Measurements from ENCODE around the gene PILRA. TPM values are rescaled to one million over a fixed set of nuclear protein-coding genes. Genes with fewer than 3 reads are reported as not detected.

PILRA gene
- total and polyA plus RNA-seq, 10 of the 15 experiments (the other 5 are each of a cell fraction or from before 2014, with no cell fraction given): 6.6 to 43.3 (median 11.5) TPM

DNA sequence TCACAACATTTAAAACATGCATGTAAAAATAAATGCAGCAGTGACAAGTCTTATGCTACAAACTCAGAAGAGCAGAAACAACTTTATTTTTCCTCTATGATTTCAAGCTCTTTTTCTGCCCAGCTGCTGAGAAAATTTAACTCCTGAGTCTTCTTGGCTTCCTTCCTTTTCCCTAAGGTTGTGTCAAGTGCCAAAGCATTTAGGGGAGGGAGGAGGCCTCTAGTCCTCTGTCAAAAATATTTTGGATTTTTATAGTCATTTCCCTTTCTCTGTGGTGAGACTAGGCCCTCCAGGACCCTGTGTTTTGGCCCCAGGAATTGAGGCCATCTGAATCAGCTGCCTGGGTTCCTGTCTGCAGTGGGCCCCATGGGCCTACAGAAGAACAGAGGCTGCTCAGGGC is 26.4 kb upstream of the PILRA start:
- DNase-seq (ENCODE audit: low read depth, low spot score): no peak
- in situ Hi-C loops (cut with MboI): no loop called here
- SMC1A ChIA-PET (ENCODE audit: uncharacterized antibody, unreplicated experiment): interaction anchor here (1.0 to 4.4 kb wide), 4 partner anchors 56 to 213 kb away, joined by 3 to 25 read pairs (median 10); no protein-coding TSS in a partner anchor
- intact Hi-C loops (cut with micrococcal nuclease; ENCODE audit: unreplicated experiment): no loop called here
- BruUV-seq (replicated peaks): no TSS peak
- H3K4me2 ChIP-seq (ENCODE audit: control insufficient read depth, insufficient read depth): no peak overlapping the region
- no peak overlapping the region for H2AFZ ChIP-seq (ENCODE audit: control insufficient read depth, low read depth, low read length)
- TF ChIP-seq POLR2AphosphoS2 (IDR thresholded peaks at IDR 0.05; ENCODE audit: low read depth, low read length): no peak
- TF ChIP-seq TAF1 (IDR thresholded peaks at IDR 0.05; ENCODE audit: borderline replicate concordance, low read depth, low read length): no peak
- TF ChIP-seq, protein P1, sequence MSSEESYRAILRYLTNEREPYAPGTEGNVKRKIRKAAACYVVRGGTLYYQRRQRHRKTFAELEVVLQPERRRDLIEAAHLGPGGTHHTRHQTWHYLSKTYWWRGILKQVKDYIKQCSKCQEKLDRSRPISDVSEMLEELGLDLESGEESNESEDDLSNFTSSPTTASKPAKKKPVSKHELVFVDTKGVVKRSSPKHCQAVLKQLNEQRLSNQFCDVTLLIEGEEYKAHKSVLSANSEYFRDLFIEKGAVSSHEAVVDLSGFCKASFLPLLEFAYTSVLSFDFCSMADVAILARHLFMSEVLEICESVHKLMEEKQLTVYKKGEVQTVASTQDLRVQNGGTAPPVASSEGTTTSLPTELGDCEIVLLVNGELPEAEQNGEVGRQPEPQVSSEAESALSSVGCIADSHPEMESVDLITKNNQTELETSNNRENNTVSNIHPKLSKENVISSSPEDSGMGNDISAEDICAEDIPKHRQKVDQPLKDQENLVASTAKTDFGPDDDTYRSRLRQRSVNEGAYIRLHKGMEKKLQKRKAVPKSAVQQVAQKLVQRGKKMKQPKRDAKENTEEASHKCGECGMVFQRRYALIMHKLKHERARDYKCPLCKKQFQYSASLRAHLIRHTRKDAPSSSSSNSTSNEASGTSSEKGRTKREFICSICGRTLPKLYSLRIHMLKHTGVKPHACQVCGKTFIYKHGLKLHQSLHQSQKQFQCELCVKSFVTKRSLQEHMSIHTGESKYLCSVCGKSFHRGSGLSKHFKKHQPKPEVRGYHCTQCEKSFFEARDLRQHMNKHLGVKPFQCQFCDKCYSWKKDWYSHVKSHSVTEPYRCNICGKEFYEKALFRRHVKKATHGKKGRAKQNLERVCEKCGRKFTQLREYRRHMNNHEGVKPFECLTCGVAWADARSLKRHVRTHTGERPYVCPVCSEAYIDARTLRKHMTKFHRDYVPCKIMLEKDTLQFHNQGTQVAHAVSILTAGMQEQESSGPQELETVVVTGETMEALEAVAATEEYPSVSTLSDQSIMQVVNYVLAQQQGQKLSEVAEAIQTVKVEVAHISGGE (CRISPR knock-in tag; IDR thresholded peaks at IDR 0.05): no peak
- TF ChIP-seq, protein P2, sequence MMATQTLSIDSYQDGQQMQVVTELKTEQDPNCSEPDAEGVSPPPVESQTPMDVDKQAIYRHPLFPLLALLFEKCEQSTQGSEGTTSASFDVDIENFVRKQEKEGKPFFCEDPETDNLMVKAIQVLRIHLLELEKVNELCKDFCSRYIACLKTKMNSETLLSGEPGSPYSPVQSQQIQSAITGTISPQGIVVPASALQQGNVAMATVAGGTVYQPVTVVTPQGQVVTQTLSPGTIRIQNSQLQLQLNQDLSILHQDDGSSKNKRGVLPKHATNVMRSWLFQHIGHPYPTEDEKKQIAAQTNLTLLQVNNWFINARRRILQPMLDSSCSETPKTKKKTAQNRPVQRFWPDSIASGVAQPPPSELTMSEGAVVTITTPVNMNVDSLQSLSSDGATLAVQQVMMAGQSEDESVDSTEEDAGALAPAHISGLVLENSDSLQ (IDR thresholded peaks at IDR 0.05): no peak
- TF ChIP-seq, protein P3, sequence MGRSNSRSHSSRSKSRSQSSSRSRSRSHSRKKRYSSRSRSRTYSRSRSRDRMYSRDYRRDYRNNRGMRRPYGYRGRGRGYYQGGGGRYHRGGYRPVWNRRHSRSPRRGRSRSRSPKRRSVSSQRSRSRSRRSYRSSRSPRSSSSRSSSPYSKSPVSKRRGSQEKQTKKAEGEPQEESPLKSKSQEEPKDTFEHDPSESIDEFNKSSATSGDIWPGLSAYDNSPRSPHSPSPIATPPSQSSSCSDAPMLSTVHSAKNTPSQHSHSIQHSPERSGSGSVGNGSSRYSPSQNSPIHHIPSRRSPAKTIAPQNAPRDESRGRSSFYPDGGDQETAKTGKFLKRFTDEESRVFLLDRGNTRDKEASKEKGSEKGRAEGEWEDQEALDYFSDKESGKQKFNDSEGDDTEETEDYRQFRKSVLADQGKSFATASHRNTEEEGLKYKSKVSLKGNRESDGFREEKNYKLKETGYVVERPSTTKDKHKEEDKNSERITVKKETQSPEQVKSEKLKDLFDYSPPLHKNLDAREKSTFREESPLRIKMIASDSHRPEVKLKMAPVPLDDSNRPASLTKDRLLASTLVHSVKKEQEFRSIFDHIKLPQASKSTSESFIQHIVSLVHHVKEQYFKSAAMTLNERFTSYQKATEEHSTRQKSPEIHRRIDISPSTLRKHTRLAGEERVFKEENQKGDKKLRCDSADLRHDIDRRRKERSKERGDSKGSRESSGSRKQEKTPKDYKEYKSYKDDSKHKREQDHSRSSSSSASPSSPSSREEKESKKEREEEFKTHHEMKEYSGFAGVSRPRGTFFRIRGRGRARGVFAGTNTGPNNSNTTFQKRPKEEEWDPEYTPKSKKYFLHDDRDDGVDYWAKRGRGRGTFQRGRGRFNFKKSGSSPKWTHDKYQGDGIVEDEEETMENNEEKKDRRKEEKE (IDR thresholded peaks at IDR 0.05): no peak
- TF ChIP-seq CREB1 (IDR thresholded peaks at IDR 0.05; ENCODE audit: low read depth): no peak
- TF ChIP-seq, protein P4, sequence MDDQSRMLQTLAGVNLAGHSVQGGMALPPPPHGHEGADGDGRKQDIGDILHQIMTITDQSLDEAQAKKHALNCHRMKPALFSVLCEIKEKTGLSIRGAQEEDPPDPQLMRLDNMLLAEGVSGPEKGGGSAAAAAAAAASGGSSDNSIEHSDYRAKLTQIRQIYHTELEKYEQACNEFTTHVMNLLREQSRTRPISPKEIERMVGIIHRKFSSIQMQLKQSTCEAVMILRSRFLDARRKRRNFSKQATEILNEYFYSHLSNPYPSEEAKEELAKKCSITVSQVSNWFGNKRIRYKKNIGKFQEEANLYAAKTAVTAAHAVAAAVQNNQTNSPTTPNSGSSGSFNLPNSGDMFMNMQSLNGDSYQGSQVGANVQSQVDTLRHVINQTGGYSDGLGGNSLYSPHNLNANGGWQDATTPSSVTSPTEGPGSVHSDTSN (IDR thresholded peaks at IDR 0.05; ENCODE audit: insufficient replicate concordance, low read depth, low read length): no peak
- TF ChIP-seq SMC3 (IDR thresholded peaks at IDR 0.05; ENCODE audit: borderline replicate concordance, low read length): no peak
- no peak for TF ChIP-seq SMAD1 (IDR thresholded peaks at IDR 0.05; ENCODE audit: low read depth, partially characterized antibody)
- no peaks in the 10 kb centered on the region for H3K9me3 ChIP-seq (replicated peaks; ENCODE audit: control insufficient read depth, insufficient read depth, low read length)
- RAD21 ChIA-PET (ENCODE audit: unreplicated experiment): interaction anchor here (0.7 to 5.0 kb wide), 5 partner anchors 61 to 217 kb away, joined by 3 to 15 read pairs (median 3); no protein-coding TSS in a partner anchor
- POLR2A ChIA-PET: interaction anchor here (1.5 kb wide), 2 partner anchors 18 to 214 kb away, joined by 6 to 8 read pairs; no protein-coding TSS in a partner anchor
- FAIRE-seq: no peak
- H3K27me3 ChIP-seq (replicated peaks in 1 of 2; ENCODE audit: control insufficient read depth in 2 of 2, insufficient read depth in 2 of 2, low read length in 1 of 2): no peaks in the 10 kb centered on the region
- H3K36me3 ChIP-seq (ENCODE audit: control insufficient read depth in 2 of 2, insufficient read depth in 2 of 2, low read length in 1 of 2): peaks cover 26 to 38% of the 10 kb centered on the region in 2 experiments
- no peak for ATAC-seq
- no peaks in the 10 kb centered on the region; the same call in 1 of the 2 replicates for H4K20me1 ChIP-seq (ENCODE audit: control insufficient read depth, insufficient read depth)
- H3K9ac ChIP-seq (ENCODE audit: control insufficient read depth, insufficient read depth, low read length): no peak overlapping the region
- peaks cover 14% of the 10 kb centered on the region for H3K4me1 ChIP-seq (ENCODE audit: control insufficient read depth, insufficient read depth, low read length)
- CTCF ChIA-PET: interaction anchor here (1.0 to 7.0 kb wide), 7 partner anchors 19 to 217 kb away, joined by 3 to 69 read pairs (median 4); no protein-coding TSS in a partner anchor
- peaks cover 9% of the 10 kb centered on the region for H3K79me2 ChIP-seq (ENCODE audit: control insufficient read depth, insufficient read depth, low read length)
- no peak overlapping the region for H3K27ac ChIP-seq (ENCODE audit: control insufficient read depth, insufficient read depth)
- H3K4me3 ChIP-seq: no peak overlapping the region
